Stimulated activated naive B cell treated with anti-CD40 and anti-IgM and Interleukin-4, amounts not matched to agents 10 μg/mL and 1 μg/mL and 100 μg/mL, for 72 hours (primary cell): ENCODE results near the gene KIAA1671.

Experiments used
- ATAC-seq, 2 donors: fragments of 150-1000 bp; cut with Tn5 transposase; replicated peaks; 2 replicates each; pipeline ENCODE4 v1.10.0; 2021; ENCODE audit warnings: moderate library complexity in 1 of 2
- DNase-seq: peaks from one replicate; pipeline ENCODE4 v3.0.0; 2021
- H3K27ac Mint-ChIP-seq: one replicate; pipeline ENCODE4 v1.8.0; 2022; ENCODE audit warnings: mild to moderate bottlenecking, mixed read lengths
- H3K27me3 Mint-ChIP-seq, 2 donors: one replicate each; pipeline ENCODE4 v1.8.0; 2022; ENCODE audit warnings: mixed read lengths in 2 of 2
- H3K36me3 Mint-ChIP-seq, 2 donors: one replicate each; pipeline ENCODE4 v1.8.0; 2022; ENCODE audit warnings: mixed read lengths in 2 of 2, mild to moderate bottlenecking in 1 of 2
- H3K4me1 Mint-ChIP-seq, 2 donors: one replicate each; pipeline ENCODE4 v1.8.0; 2022; ENCODE audit warnings: mixed read lengths in 2 of 2, mild to moderate bottlenecking in 1 of 2
- H3K4me3 Mint-ChIP-seq, 2 donors: one replicate each; pipeline ENCODE4 v1.8.0; 2022; ENCODE audit warnings: mild to moderate bottlenecking in 2 of 2, mixed read lengths in 2 of 2, moderate library complexity in 1 of 2
- H3K9me3 Mint-ChIP-seq, 2 donors: one replicate each; pipeline ENCODE4 v1.8.0; 2022; ENCODE audit warnings: mixed read lengths in 2 of 2, mild to moderate bottlenecking in 1 of 2

Gene KIAA1671

DNA sequence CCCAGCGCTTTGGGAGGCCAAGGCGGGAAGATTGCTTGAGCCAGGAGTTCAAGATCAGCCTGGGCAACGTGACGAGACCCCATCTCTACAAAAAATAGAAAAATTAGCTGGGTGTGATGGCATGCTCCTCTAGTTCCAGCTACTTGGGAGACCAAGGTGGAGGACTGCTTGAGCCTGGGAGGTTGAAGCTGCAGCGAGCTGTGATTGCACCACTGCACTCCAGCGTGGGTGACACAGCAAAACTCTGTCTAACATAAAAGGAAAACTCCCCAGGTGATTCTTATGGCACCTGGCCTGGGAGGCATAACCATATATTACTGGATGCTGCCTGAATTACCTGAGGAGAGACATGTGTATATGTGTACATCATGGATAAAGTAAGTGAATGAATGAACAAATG is 29.1 kb downstream of the KIAA1671 start:
- ATAC-seq, result no peak
- H3K4me1 Mint-ChIP-seq, result peaks cover 0 to 3% of the 10 kb centered on the region in 2 donors
- H3K36me3 Mint-ChIP-seq, result no peaks in the 10 kb centered on the region
- H3K9me3 Mint-ChIP-seq, result peaks cover 2 to 5% of the 10 kb centered on the region in 2 donors
- H3K4me3 Mint-ChIP-seq, result no peak overlapping the region
- no peak overlapping the region for H3K27ac Mint-ChIP-seq
- H3K27me3 Mint-ChIP-seq, result peaks cover 22 to 29% of the 10 kb centered on the region in 2 donors
- DNase-seq, result no peak

DNA sequence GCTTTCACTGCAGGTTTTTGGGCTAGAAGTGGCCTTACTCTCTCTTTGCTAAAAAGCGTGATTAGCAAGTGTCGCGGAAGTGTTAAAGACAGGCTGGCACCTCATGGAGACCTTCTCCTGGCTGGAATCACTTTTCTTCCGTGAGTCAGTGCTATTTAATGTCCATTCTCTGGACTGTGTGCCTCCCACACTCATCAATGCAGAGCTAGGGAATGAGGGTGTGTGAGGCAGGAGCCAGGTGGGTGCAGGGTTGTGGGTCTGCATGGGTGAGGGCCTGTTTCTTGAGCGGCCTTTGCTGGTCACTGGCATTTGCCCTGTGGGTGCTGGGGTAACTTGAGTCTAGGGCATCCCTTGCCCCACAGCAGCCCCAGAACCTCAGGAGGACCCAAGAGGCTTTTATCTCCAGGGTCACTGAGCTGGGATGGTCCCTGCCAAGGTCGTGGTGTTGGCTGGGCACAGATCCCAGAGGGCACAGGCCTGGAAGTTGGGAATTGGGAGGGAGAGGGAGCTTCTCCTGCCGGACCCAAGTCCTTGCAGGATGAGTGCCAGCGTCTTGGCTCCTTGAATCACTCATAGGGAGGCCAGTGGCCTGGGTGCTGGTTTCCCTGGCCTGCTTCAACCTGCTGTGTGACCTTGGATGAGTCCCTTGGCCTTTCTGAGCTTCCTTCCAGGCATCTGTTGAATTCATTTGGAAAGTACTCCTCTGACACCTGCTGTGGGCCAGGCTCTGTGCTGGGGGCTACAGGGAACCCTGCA is 30.0 kb downstream of the KIAA1671 start:
- peaks cover 0 to 3% of the 10 kb centered on the region in 2 donors for H3K4me1 Mint-ChIP-seq
- ATAC-seq (no peak), DNase-seq (no peak)
- H3K27me3 Mint-ChIP-seq, result peaks cover 22 to 29% of the 10 kb centered on the region in 2 donors
- H3K27ac Mint-ChIP-seq, result no peak overlapping the region
- peaks cover 3 to 5% of the 10 kb centered on the region in 2 donors for H3K9me3 Mint-ChIP-seq
- no peak overlapping the region for H3K4me3 Mint-ChIP-seq
- H3K36me3 Mint-ChIP-seq, result no peaks in the 10 kb centered on the region

DNA sequence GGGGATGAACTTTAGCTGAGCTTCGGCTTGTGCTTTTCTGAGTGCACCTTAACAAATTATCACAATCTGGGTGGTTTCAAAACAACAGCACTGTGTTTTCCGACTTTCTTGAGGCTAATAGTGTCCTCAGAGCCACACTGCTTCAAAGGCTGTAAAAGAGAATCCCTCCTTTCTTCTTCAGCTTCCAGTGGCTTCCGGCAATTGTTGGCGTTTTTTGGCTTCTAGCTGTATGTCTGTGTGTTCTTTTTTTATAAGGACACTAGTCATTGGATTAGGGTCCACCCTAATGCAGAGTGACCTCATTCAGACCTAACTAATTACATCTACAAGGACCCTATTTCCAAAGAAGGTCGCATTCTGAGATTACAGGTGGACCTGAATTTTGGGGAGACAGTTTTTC is 30.6 kb downstream of the KIAA1671 start:
- H3K27me3 Mint-ChIP-seq, result peaks cover 22 to 29% of the 10 kb centered on the region in 2 donors
- peaks cover 0 to 3% of the 10 kb centered on the region in 2 donors for H3K4me1 Mint-ChIP-seq
- no peaks in the 10 kb centered on the region for H3K36me3 Mint-ChIP-seq
- no peak for DNase-seq
- peaks cover 3 to 5% of the 10 kb centered on the region in 2 donors for H3K9me3 Mint-ChIP-seq
- H3K27ac Mint-ChIP-seq, result no peak overlapping the region
- ATAC-seq, result no peak
- H3K4me3 Mint-ChIP-seq, result no peak overlapping the region

DNA sequence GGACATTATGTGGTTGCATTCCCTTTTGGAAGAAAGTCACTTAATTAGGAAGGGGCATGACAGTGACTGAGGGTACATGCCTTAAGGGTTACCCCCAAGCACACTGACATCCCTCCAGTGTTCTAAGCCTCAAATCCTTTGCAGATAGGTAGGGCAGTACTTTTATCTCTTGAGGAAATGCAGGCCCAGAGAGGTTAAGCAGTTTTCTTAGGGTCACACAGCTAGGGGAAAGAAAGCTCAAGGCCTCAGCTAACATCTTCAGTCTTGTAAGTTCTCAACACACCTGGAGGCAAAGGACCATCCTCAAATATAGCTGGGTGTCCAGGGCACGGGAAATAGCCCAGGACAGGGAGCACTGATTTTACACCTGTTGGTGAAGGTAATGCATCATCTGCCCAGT is 31.6 kb downstream of the KIAA1671 start:
- H3K27ac Mint-ChIP-seq, result no peak overlapping the region
- H3K4me3 Mint-ChIP-seq, result no peak overlapping the region
- peaks cover 24 to 29% of the 10 kb centered on the region in 2 donors for H3K27me3 Mint-ChIP-seq
- no peak for DNase-seq
- peaks cover 3 to 5% of the 10 kb centered on the region in 2 donors for H3K9me3 Mint-ChIP-seq
- peaks cover 0 to 3% of the 10 kb centered on the region in 2 donors for H3K4me1 Mint-ChIP-seq
- ATAC-seq, result no peak
- H3K36me3 Mint-ChIP-seq, result no peaks in the 10 kb centered on the region

DNA sequence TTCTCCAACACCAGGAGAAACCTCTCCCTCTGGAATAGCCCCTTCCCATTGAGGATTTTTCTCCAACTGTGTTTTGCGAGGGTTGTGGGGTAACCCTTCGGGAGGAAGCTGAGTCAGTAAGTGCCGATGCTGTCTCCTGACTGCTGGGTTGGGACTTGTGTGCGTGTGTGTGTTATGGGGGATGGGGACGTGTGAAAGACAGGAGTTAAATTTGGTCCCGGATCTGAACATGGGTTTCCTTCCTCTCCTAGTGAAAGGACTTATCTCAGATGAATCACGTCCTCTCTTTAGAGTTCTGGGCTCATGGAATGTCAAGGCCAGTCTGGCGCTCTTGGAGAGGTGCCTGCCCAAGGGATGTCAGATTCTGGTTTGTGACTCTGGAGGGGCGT is 33.3 kb downstream of the KIAA1671 start:
- H3K36me3 Mint-ChIP-seq, result no peaks in the 10 kb centered on the region
- DNase-seq (no peak), ATAC-seq (no peak)
- peaks cover 0 to 3% of the 10 kb centered on the region in 2 donors for H3K4me1 Mint-ChIP-seq
- no peak overlapping the region for H3K27ac Mint-ChIP-seq
- H3K9me3 Mint-ChIP-seq, result peaks cover 3 to 5% of the 10 kb centered on the region in 2 donors
- H3K4me3 Mint-ChIP-seq, result no peak overlapping the region
- H3K27me3 Mint-ChIP-seq, result peaks cover 22 to 24% of the 10 kb centered on the region in 2 donors

DNA sequence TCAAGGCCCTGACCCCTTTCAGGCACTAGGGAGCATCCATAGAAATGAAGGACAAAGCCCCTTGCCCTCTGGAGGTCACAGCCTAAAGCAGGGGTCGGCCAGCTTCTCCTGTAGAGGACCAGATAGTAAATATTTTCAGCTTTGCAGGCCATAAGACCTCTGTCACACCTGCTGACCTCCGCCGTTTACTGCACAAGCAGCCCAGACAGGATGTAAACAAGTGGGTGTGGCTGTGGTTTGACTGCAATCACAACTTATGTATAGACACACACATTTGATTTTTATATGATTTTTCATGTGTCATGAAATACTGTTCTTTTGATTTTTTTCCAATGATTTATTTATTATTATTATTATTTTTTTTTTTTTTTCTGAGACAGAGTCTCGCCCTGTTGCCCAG is 34.3 kb downstream of the KIAA1671 start:
- peaks cover 22 to 24% of the 10 kb centered on the region in 2 donors for H3K27me3 Mint-ChIP-seq
- no peak overlapping the region for H3K27ac Mint-ChIP-seq
- peaks cover 3 to 5% of the 10 kb centered on the region in 2 donors for H3K9me3 Mint-ChIP-seq
- H3K4me1 Mint-ChIP-seq, result peaks cover 0 to 3% of the 10 kb centered on the region in 2 donors
- ATAC-seq (no peak), DNase-seq (no peak)
- H3K36me3 Mint-ChIP-seq, result no peaks in the 10 kb centered on the region
- no peak overlapping the region for H3K4me3 Mint-ChIP-seq

DNA sequence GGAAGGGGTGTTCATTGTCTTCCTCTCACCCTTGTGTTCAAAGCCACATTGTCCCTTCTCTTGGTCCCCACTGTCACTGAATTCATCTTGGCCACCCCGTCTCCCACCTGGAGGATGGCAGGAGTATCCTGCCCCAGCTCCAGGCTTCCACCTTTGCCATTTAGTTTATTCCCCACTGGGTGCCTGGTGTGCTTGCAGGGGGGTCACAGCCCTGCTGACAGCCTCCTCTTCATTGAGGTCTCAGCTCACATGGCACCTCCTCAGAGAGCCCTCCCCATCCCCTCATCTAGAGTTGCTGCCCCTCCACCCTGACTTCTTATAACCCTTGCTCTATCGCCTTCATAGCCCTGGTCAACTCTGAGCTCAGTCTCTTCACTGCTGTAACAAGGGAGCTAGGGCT is 36.6 kb downstream of the KIAA1671 start:
- no peak overlapping the region for H3K4me3 Mint-ChIP-seq
- ATAC-seq, result no peak
- peaks cover 16 to 21% of the 10 kb centered on the region in 2 donors for H3K27me3 Mint-ChIP-seq
- DNase-seq, result no peak
- no peaks in the 10 kb centered on the region for H3K36me3 Mint-ChIP-seq
- peaks cover 3 to 5% of the 10 kb centered on the region in 2 donors for H3K9me3 Mint-ChIP-seq
- peaks cover 0 to 3% of the 10 kb centered on the region in 2 donors for H3K4me1 Mint-ChIP-seq
- no peak overlapping the region for H3K27ac Mint-ChIP-seq

DNA sequence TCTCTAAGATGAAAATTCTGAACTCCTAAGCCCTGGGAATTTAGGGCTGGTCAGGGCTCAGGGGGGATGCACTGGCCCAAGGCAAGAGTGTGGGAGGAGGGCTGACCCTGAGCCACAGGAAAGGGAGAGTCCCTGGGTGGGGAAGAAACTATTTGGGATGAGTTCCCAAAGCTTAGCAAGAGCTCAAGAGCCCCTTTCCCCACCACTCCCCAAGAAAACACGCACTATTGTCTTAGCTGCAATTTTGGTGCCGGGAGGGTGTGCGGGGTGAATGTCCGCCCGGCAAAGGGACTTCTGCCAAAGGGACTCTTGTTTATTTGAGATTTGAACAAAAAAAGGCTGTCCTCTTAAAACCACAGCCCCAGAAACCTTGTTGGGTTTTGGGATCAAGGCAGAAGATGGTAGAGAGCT is 37.0 kb downstream of the KIAA1671 start:
- H3K4me3 Mint-ChIP-seq, result no peak overlapping the region
- no peak overlapping the region for H3K27ac Mint-ChIP-seq
- H3K27me3 Mint-ChIP-seq, result peaks cover 12 to 17% of the 10 kb centered on the region in 2 donors
- DNase-seq (no peak), ATAC-seq (no peak)
- no peaks in the 10 kb centered on the region for H3K36me3 Mint-ChIP-seq
- H3K4me1 Mint-ChIP-seq, result peaks cover 0 to 3% of the 10 kb centered on the region in 2 donors
- H3K9me3 Mint-ChIP-seq, result peaks cover 3 to 5% of the 10 kb centered on the region in 2 donors

DNA sequence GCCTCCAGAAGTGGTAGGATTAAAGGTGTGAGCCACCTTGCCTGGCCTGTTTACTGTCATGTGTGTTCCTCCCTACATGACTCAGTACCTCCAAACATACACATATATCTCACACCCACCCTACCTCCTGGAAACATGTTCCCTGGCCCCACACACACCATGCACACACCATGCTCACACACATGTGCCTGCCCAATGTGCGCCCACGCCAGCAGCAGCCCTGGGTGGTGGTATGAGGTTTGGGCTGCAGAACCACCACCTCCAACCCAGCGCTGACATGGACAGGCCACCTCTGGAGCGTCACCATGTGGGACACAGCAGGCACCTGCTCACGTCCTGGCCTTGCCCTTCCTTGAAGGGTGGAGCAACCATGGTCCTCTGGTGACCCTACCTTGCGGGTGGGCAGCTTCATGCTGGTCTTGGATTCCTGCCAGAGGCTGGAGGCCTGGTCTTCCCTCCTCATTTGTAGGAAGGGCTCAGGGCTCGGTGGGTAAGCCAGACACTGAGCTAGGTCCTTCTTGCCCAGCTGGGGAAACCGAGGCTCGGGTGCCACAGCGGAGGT is 37.9 kb downstream of the KIAA1671 start:
- H3K27ac Mint-ChIP-seq, result no peak overlapping the region
- DNase-seq (no peak), ATAC-seq (no peak)
- H3K36me3 Mint-ChIP-seq, result no peaks in the 10 kb centered on the region
- peaks cover 6 to 15% of the 10 kb centered on the region in 2 donors for H3K27me3 Mint-ChIP-seq
- peaks cover 0 to 3% of the 10 kb centered on the region in 2 donors for H3K4me1 Mint-ChIP-seq
- no peak overlapping the region for H3K4me3 Mint-ChIP-seq
- H3K9me3 Mint-ChIP-seq, result peaks cover 3 to 4% of the 10 kb centered on the region in 2 donors

DNA sequence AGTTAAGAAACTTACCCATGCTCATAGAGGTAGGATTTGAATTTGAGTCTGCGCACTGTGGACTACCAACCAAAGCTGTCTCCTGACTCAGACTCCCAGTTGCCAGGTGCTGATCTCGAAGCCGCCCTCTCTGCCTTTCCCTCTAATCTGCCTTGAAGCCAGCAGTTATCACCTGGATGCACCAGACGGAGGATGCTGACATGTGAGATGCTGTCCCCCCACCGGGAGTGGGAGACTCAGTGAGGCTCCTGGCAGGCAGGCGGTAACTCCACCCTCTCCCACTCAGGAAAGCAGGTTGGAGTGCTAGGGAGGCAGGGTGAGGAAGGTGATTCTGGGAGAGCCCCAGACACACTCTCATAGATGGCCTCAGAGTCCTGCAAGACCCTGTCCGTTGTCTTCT is 40.4 kb downstream of the KIAA1671 start:
- Mint-ChIP-seq H3K27ac (no peak overlapping the region), H3K36me3 (no peaks in the 10 kb centered on the region), H3K4me1 (no peaks in the 10 kb centered on the region), H3K9me3 (no peaks in the 10 kb centered on the region), H3K27me3 (peaks cover 21 to 26% of the 10 kb centered on the region in 2 donors), H3K4me3 (no peak overlapping the region)
- DNase-seq, result no peak
- no peak for ATAC-seq

DNA sequence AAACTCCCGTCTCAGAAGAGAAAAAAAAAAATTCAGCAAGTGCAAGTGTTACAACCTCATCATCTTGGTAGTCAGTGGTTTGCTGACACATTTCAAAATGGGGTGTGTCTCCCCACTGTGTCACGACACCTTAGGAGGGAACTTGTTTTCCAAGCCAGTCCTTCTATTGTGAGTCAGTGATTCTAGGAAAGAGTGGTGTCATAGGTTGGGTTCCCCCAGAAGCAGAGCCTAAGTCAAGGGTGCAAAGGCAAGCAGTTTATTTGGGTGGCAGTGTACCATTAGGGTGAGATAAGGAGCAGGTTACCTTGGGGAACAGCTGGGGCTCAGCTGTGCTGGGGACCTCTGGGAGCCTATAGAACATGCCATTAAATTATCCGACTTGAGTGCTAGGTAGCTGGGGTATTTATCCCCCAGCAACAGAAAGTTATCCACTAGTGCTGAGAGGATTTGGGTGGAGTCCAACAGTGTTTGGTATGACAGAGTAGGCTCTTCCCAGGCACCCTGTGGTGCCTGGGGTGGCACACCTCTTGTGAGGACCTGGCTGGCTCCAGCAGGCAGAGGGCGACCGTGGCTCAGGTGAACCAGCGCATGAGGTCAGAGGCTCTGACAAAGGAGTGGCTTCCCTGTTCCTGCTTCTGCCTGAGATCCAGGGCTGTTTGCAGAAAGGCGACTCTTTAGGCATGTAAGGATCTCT is 41.7 kb downstream of the KIAA1671 start:
- no peaks in the 10 kb centered on the region for H3K4me1 Mint-ChIP-seq
- DNase-seq, result no peak
- no peak overlapping the region for H3K27ac Mint-ChIP-seq
- H3K36me3 Mint-ChIP-seq, result no peaks in the 10 kb centered on the region
- H3K27me3 Mint-ChIP-seq, result peaks cover 23 to 24% of the 10 kb centered on the region in 2 donors
- no peak for ATAC-seq
- no peaks in the 10 kb centered on the region for H3K9me3 Mint-ChIP-seq
- no peak overlapping the region for H3K4me3 Mint-ChIP-seq

DNA sequence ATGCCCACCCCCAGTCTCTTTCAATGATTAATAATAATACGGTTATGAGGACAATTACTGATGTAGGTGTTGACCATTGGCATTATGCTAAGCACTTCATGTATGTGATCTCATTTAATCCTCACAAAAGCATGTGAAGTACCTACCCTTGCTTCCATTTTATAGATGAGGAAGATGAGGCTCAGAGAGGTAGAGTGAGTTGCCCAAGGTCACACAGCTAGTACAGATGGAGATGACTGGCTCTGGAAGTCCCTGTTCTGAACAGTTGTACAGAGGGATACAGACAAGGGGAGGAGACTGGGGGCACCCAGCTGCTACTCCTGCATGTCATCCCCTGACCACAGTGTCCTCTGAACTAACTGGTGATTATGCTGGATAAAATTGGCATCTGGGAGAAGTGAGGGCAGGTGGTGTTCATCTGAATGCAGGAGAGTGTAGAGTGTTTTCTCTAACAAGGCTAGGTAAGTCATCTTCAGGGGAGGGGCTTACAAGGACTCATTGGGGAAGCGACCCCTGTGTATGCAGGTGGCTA is 43.2 kb downstream of the KIAA1671 start:
- ATAC-seq (no peak), DNase-seq (no peak)
- no peaks in the 10 kb centered on the region for H3K9me3 Mint-ChIP-seq
- no peaks in the 10 kb centered on the region for H3K4me1 Mint-ChIP-seq
- H3K27ac Mint-ChIP-seq, result no peak overlapping the region
- H3K27me3 Mint-ChIP-seq, result peaks cover 22 to 24% of the 10 kb centered on the region in 2 donors
- H3K4me3 Mint-ChIP-seq, result no peak overlapping the region
- H3K36me3 Mint-ChIP-seq, result no peaks in the 10 kb centered on the region

DNA sequence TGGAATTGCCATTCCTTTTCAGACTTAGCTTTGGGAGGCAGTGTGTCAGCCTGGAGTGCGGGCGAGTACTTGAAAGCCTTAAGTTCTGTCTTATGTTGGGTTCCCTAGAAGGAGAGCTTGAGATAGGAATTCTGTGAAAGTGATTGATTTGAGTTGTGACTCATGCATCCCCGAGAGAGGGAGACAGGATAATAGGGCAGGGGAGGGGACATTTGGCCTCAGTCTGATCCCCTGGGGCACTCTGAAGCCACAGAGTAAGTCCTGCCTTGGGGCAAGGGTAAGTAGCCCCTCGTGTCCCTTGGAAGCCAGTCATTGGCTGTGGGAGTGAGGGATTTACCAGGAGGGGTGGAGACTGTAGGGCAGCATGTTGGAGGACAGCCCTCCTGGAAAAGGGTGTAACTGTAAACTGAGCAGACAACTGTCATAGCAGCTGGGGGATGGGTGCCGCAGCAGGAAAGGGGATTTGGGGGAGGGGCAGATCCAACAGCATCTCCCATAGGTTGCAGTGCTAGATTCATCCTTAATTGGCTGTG is 44.0 kb downstream of the KIAA1671 start:
- no peaks in the 10 kb centered on the region for H3K36me3 Mint-ChIP-seq
- no peak overlapping the region for H3K4me3 Mint-ChIP-seq
- H3K27ac Mint-ChIP-seq, result no peak overlapping the region
- DNase-seq (no peak), ATAC-seq (no peak)
- H3K9me3 Mint-ChIP-seq, result no peaks in the 10 kb centered on the region
- peaks cover 22 to 24% of the 10 kb centered on the region in 2 donors for H3K27me3 Mint-ChIP-seq
- no peaks in the 10 kb centered on the region for H3K4me1 Mint-ChIP-seq

DNA sequence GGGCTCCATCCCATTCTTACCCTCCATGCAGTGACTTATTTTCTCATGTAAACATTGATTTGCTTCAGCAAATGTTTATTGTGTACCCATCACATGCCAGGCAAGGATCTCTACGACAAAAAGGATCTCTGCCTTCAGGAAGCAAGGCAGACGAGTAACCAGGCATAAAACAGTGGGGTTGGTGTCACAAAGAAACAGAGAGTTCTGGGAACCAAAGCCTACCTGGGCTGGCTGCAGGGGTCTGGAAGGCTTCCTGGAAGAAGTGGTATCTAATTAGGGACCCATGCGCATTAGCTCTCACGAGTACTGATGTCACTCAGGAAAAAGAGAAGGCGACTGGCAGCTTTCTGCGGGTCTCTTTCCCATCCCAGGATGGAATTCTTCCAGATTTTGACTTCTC is 44.5 kb downstream of the KIAA1671 start:
- DNase-seq, result no peak
- Mint-ChIP-seq H3K36me3 (no peaks in the 10 kb centered on the region), H3K9me3 (no peaks in the 10 kb centered on the region), H3K4me1 (no peaks in the 10 kb centered on the region), H3K27me3 (peaks cover 22 to 24% of the 10 kb centered on the region in 2 donors), H3K27ac (no peak overlapping the region), H3K4me3 (no peak overlapping the region)
- ATAC-seq, result no peak
